K562 (cell line): ENCODE data around the gene KCNJ5. TPM values are rescaled to one million over a fixed set of nuclear protein-coding genes. Genes with fewer than 3 reads are reported as not detected.

Experiments
- CHCHD3 ChIP-seq: fragments of 250-450 bp; sonication (Bioruptor Pico); IDR thresholded peaks from 2 replicates; pipeline ENCODE4 v2.1.2; 2022; ENCODE audit warnings: mild to moderate bottlenecking
- ETV1 ChIP-seq: fragments of 450-650 bp; conservative IDR thresholded peaks from 2 replicates; pipeline ENCODE4 v1.6.1; 2016; ENCODE audit warnings: missing genetic modification characterization, control low read depth, low read depth, missing compliant biosample characterization
- ETV5 ChIP-seq: sonication (generic); formaldehyde crosslinking; IDR thresholded peaks from 2 replicates; pipeline ENCODE4 v1.4.0; 2020; ENCODE audit warnings: low read depth, mild to moderate bottlenecking, missing genetic modification reagents
- FOXJ3 ChIP-seq: sonication (generic); formaldehyde crosslinking; IDR thresholded peaks from 2 replicates; pipeline ENCODE4 v1.4.0; 2020; ENCODE audit warnings: mild to moderate bottlenecking, missing genetic modification reagents
- KAT8 ChIP-seq: fragments of 450-650 bp; IDR thresholded peaks from 2 replicates; pipeline ENCODE4 v1.6.1; 2016; ENCODE audit warnings: low read depth, mild to moderate bottlenecking
- MYBL2 ChIP-seq, 2 experiments: fragments of 450-650 bp in 1 of 2; sonication (generic) in 1 of 2; formaldehyde crosslinking in 1 of 2; IDR thresholded peaks; 2 replicates each; pipeline versions ENCODE4 v1.6.1 to v1.8.1; 2017 to 2022; ENCODE audit warnings: borderline replicate concordance in 1 of 2, inconsistent platforms in 1 of 2, low read depth in 1 of 2, mild to moderate bottlenecking in 1 of 2, missing genetic modification reagents in 1 of 2, moderate library complexity in 1 of 2
- SREBF1 ChIP-seq: fragments of 150-350 bp; IDR thresholded peaks from 2 replicates; pipeline ENCODE4 v1.6.1; 2014; ENCODE audit warnings: antibody characterized with exemption, low read depth, low read length, borderline replicate concordance
- TSHZ1 ChIP-seq: fragments of 250-450 bp; sonication (Bioruptor Pico); IDR thresholded peaks from 2 replicates; pipeline ENCODE4 v1.4.0; 2020; ENCODE audit warnings: mild to moderate bottlenecking, moderate library complexity
- ZNF511 ChIP-seq: sonication (generic); formaldehyde crosslinking; IDR thresholded peaks from 2 replicates; pipeline ENCODE4 v1.8.0; 2022; ENCODE audit warnings: mild to moderate bottlenecking, missing genetic modification reagents
- polyA plus RNA-seq, 8 experiments: library from polyadenylated mRNA; depleted of rRNA in 4 of 8; stranded (reverse) in 5 of 8; unstranded in 3 of 8; fragments of >200 nt; fragmentation: Nextera tagmentation in 2 of 8; fragmentation: Illumina TruSeq in 1 of 8; extraction: Ambion mirVana in 2 of 8; extraction: Trizol in 1 of 8; gene quantifications; 2 replicates each; pipeline versions ENCODE4 v1.2.1 to v1.2.3, GENCODE V29; 2011 to 2014; ENCODE audit warnings: inconsistent platforms in 1 of 8, missing spikeins in 1 of 8
- total RNA-seq, 7 experiments: library from RNA; depleted of rRNA in 6 of 7; stranded (reverse); fragments of >200 nt in 6 of 7; fragmentation: Illumina TruSeq in 2 of 7; extraction: Trizol in 2 of 7; gene quantifications; 2 replicates each; pipeline versions ENCODE4 v1.2.1 to v1.2.3, GENCODE V29; 2011 to 2021; ENCODE audit warnings: low replicate concordance in 1 of 7

The KCNJ5 gene
- total and polyA plus RNA-seq, 9 of the 15 experiments (the other 6 are each of a cell fraction or from before 2014, with no cell fraction given): 0.04 TPM; not detected in 8

- no peak for TF ChIP-seq ZNF511 (CRISPR knock-in tag)
- TF ChIP-seq TSHZ1 (CRISPR knock-in tag): no peak
- TF ChIP-seq ETV5: no peak
- TF ChIP-seq MYBL2 (IDR thresholded peaks at IDR 0.05; ENCODE audit: low read depth): no peak
- no peak for TF ChIP-seq MYBL2 (CRISPR knock-in tag; IDR thresholded peaks at IDR 0.05; ENCODE audit: borderline replicate concordance)
- TF ChIP-seq KAT8: no peak
- TF ChIP-seq FOXJ3: no peak
- no peak for TF ChIP-seq SREBF1
- no peak for TF ChIP-seq CHCHD3 (CRISPR knock-in tag)
- no peak for TF ChIP-seq ETV1 (tag)
Observed at GRCh38 chr11:128914216-128915148, 23.3 kb downstream of the KCNJ5 start (continued).
